WTC11 (cell line): ENCODE results near the gene MOB3C. TPM values are rescaled to one million over a fixed set of nuclear protein-coding genes. Genes with fewer than 3 reads are reported as not detected.

Experiments
- ATAC-seq: fragments of 200-7000 bp; cut with Tn5 transposase; 2 replicates; pipeline ENCODE4 v1.10.0; 2021; ENCODE audit warnings: mild to moderate bottlenecking, moderate library complexity
- CTCF ChIA-PET: fragments of 300-600 bp; sonication (Branson Sonifier 250); formaldehyde crosslinking; loops from one replicate; lab custom pipeline; 2021; ENCODE audit warnings: antibody characterized with exemption; lab: Charles Lee
- POLR2A ChIA-PET: fragments of 350-600 bp; sonication (Branson Sonifier 250); formaldehyde crosslinking; loops from one replicate; lab custom pipeline; 2021; ENCODE audit warnings: antibody characterized with exemption; lab: Charles Lee
- DNase-seq: peaks from one replicate; pipeline ENCODE4 v3.0.0; 2021; ENCODE audit warnings: low spot score
- H3K27ac Mint-ChIP-seq: 2 replicates; pipeline ENCODE4 v1.8.0; 2021; ENCODE audit warnings: mixed read lengths
- H3K27me3 Mint-ChIP-seq: 2 replicates; pipeline ENCODE4 v1.8.0; 2021; ENCODE audit warnings: low read depth, mild to moderate bottlenecking, moderate library complexity, mixed read lengths
- H3K36me3 Mint-ChIP-seq: 2 replicates; pipeline ENCODE4 v1.8.0; 2021; ENCODE audit warnings: mixed read lengths
- H3K4me1 Mint-ChIP-seq: 2 replicates; pipeline ENCODE4 v1.8.0; 2022; ENCODE audit warnings: mixed read lengths
- H3K4me3 Mint-ChIP-seq: 2 replicates; pipeline ENCODE4 v1.8.0; 2021; ENCODE audit warnings: mild to moderate bottlenecking, moderate library complexity, mixed read lengths
- H3K9me3 Mint-ChIP-seq: 2 replicates; pipeline ENCODE4 v1.8.0; 2021; ENCODE audit warnings: mixed read lengths
- CDX4 ChIP-seq: fragments of 250-450 bp; sonication (Bioruptor Pico); IDR thresholded peaks from 2 replicates; pipeline ENCODE4 v1.9.0; 2021; ENCODE audit warnings: moderate library complexity, mild to moderate bottlenecking, inconsistent platforms, borderline replicate concordance
- E2F4 ChIP-seq: sonication (generic); formaldehyde crosslinking; IDR thresholded peaks from 2 replicates; pipeline ENCODE4 v1.8.1; 2022; ENCODE audit warnings: low read depth, mild to moderate bottlenecking, moderate library complexity, missing genetic modification reagents, borderline replicate concordance
- GRHL2 ChIP-seq: fragments of 250-450 bp; sonication (Bioruptor Pico); IDR thresholded peaks from 2 replicates; pipeline ENCODE4 v1.8.0; 2022; ENCODE audit warnings: mild to moderate bottlenecking, moderate library complexity; ENCODE audit not compliant: insufficient replicate concordance, severe bottlenecking
- GTF2I ChIP-seq: fragments of 250-450 bp; sonication (Bioruptor Pico); conservative IDR thresholded peaks from 2 replicates; pipeline ENCODE4 v1.4.0; 2021; ENCODE audit warnings: mild to moderate bottlenecking
- HMGA2 ChIP-seq: fragments of 250-450 bp; sonication (Bioruptor Pico); IDR thresholded peaks from 2 replicates; pipeline ENCODE4 v1.4.0; 2021; ENCODE audit warnings: mild to moderate bottlenecking, moderate library complexity
- IRF2 ChIP-seq: sonication (generic); formaldehyde crosslinking; IDR thresholded peaks from 2 replicates; pipeline ENCODE4 v1.8.0; 2022; ENCODE audit warnings: low read depth, missing genetic modification reagents, borderline replicate concordance
- MYBL2 ChIP-seq: sonication (generic); formaldehyde crosslinking; IDR thresholded peaks from 2 replicates; pipeline ENCODE4 v1.8.1; 2023; ENCODE audit warnings: mild to moderate bottlenecking, moderate library complexity, missing genetic modification reagents
- NFYB ChIP-seq: sonication (generic); formaldehyde crosslinking; conservative IDR thresholded peaks from 2 replicates; pipeline ENCODE4 v1.8.0; 2022; ENCODE audit warnings: low read depth, missing genetic modification reagents
- SMAD3 ChIP-seq: sonication (generic); formaldehyde crosslinking; IDR thresholded peaks from 2 replicates; pipeline ENCODE4 v1.8.0; 2022; ENCODE audit warnings: missing genetic modification reagents, mild to moderate bottlenecking, borderline replicate concordance
- STAT6 ChIP-seq: sonication (generic); formaldehyde crosslinking; conservative IDR thresholded peaks from 2 replicates; pipeline ENCODE4 v1.8.1; 2023; ENCODE audit warnings: mild to moderate bottlenecking, low read depth, missing genetic modification reagents, moderate library complexity
- TCF7 ChIP-seq: sonication (generic); formaldehyde crosslinking; IDR thresholded peaks from 2 replicates; pipeline ENCODE4 v1.8.0; 2022; ENCODE audit warnings: mild to moderate bottlenecking, low read depth, missing genetic modification reagents, moderate library complexity
- ZBTB43 ChIP-seq: sonication (generic); formaldehyde crosslinking; IDR thresholded peaks from 2 replicates; pipeline ENCODE4 v1.8.1; 2023; ENCODE audit warnings: mild to moderate bottlenecking, missing genetic modification reagents
- ZMAT4 ChIP-seq: fragments of 250-450 bp; sonication (Bioruptor Pico); IDR thresholded peaks from 2 replicates; pipeline ENCODE4 v1.9.0; 2021; ENCODE audit warnings: mild to moderate bottlenecking
- ZNF232 ChIP-seq: sonication (generic); formaldehyde crosslinking; IDR thresholded peaks from 2 replicates; pipeline ENCODE4 v1.8.0; 2022; ENCODE audit warnings: mild to moderate bottlenecking, missing genetic modification reagents
- ZNF396 ChIP-seq: fragments of 250-450 bp; sonication (Bioruptor Pico); IDR thresholded peaks from 2 replicates; pipeline ENCODE4 v1.8.0; 2021; ENCODE audit warnings: mild to moderate bottlenecking, moderate library complexity, borderline replicate concordance
- ZNF512 ChIP-seq: sonication (generic); formaldehyde crosslinking; IDR thresholded peaks from 2 replicates; pipeline ENCODE4 v1.8.1; 2022; ENCODE audit warnings: missing genetic modification reagents, borderline replicate concordance
- ZNF671 ChIP-seq: fragments of 250-450 bp; sonication (Bioruptor Pico); IDR thresholded peaks from 2 replicates; pipeline ENCODE4 v1.8.0; 2021; ENCODE audit warnings: mild to moderate bottlenecking
- total RNA-seq: library from RNA; stranded (reverse); gene quantifications from 3 replicates; pipeline ENCODE4 v1.2.3, GENCODE V29; 2021

MOB3C gene
- total RNA-seq, 1 experiment from 2014 or later: 3.1 TPM

- TF ChIP-seq ZBTB43 (CRISPR knock-in tag): no peak
- TF ChIP-seq TCF7: no peak
- no peak for TF ChIP-seq ZMAT4
- no peak for TF ChIP-seq SMAD3 (CRISPR knock-in tag)
- no peak for TF ChIP-seq ZNF671 (CRISPR knock-in tag)
- TF ChIP-seq NFYB (CRISPR knock-in tag): no peak
- no peak for TF ChIP-seq MYBL2
- TF ChIP-seq ZNF232 (CRISPR knock-in tag): no peak
- no peak for TF ChIP-seq GTF2I (CRISPR knock-in tag)
- TF ChIP-seq STAT6 (CRISPR knock-in tag): no peak
- no peak for TF ChIP-seq IRF2
- no peak for TF ChIP-seq HMGA2 (CRISPR knock-in tag)
- no peak for TF ChIP-seq ZNF396 (CRISPR knock-in tag)
- TF ChIP-seq CDX4 (CRISPR knock-in tag): no peak
- no peak for TF ChIP-seq GRHL2 (CRISPR knock-in tag)
- TF ChIP-seq E2F4 (CRISPR knock-in tag): no peak
- TF ChIP-seq ZNF512: no peak
- CTCF ChIA-PET: interaction anchor here (0.6 to 4.5 kb wide), 37 partner anchors 9 to 1055 kb away, joined by 3 to 42 read pairs (median 6); partner anchors contain the start of genes ATPAF1, DMBX1, KNCN and MOB3C
- Mint-ChIP-seq H3K4me1 (peaks cover 21% of the 10 kb centered on the region), H3K27me3 (no peaks in the 10 kb centered on the region), H3K4me3 (peak overlapping the region; percentile 89), H3K9me3 (no peaks in the 10 kb centered on the region), H3K27ac (peak overlapping the region; percentile 75), H3K36me3 (0 out of 2 replicates have a peak, but pooled peaks cover 3% of the 10 kb centered on the region)
- no peak for ATAC-seq
- POLR2A ChIA-PET: interaction anchor here (1.0 to 2.0 kb wide), 2 partner anchors 13 to 36 kb away, joined by 4 to 13 read pairs; partner anchors contain the start of gene MOB3C
- DNase-seq: no peak
Observed at GRCh38 chr1:46603481-46603857, 13.1 kb downstream of the MOB3C start.
